ENCODE data around the gene TIE1. TPM values are rescaled to one million over a fixed set of nuclear protein-coding genes. Genes with fewer than 3 reads are reported as not detected.

Gene TIE1
- total and polyA plus RNA-seq, 2 donors (not counting 3 experiments of a cell fraction or from before 2014, with no cell fraction given), result 531 to 620 TPM

DNA sequence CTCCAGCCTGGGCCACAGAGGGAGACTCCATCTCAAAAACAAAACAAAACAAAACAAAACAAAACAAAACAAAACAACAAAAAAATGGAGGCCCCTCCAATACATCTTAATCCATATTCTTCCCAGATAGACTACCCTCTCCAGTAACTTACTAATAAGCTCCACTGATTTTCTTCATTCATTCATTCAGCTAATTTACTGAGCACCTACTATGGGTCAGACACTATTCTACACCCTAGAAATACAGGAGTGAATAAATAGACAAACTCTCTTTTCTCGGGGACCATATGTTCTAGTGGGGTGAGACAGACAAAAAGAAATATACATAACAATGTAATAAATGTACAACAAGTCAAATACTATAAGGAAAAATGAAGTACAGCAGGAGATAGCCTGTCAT lies 50.2 kb downstream of the TIE1 start:
- Histone ChIP-seq H3K9me3 (replicated peaks; ENCODE audit: control insufficient read depth, insufficient read depth, low read length) (no peaks in the 10 kb centered on the region), H3K4me1 (ENCODE audit: control insufficient read depth, extremely low read depth, insufficient read depth, low read length) (peaks cover 3% of the 10 kb centered on the region), H3K27me3 (ENCODE audit: control insufficient read depth in 2 of 2, insufficient read depth in 2 of 2, low read length in 2 of 2) (no peaks in the 10 kb centered on the region), H3K4me3 (replicated peaks in 1 of 3; ENCODE audit: insufficient read depth in 1 of 3, low read depth in 1 of 3, low read length in 3 of 3) (no peak overlapping the region), H2AFZ (ENCODE audit: low read depth, low read length) (no peak overlapping the region), H4K20me1 (replicated peaks; ENCODE audit: control insufficient read depth, extremely low read depth, insufficient read depth, low read length) (no peaks in the 10 kb centered on the region), H3K9me1 (replicated peaks; ENCODE audit: control insufficient read depth, extremely low read depth, insufficient read depth, low read length) (no peaks in the 10 kb centered on the region), H3K9ac (replicated peaks; ENCODE audit: extremely low read depth, insufficient read depth, low read length) (no peak overlapping the region), H3K4me2 (ENCODE audit: insufficient read depth, low read length) (no peak overlapping the region), H3K79me2 (ENCODE audit: control insufficient read depth, insufficient read depth, low read length) (no peaks in the 10 kb centered on the region), H3K27ac (ENCODE audit: insufficient read depth, low read depth, low read length) (no peak overlapping the region), H3K36me3 (ENCODE audit: control insufficient read depth in 2 of 2, extremely low read depth in 1 of 2, insufficient read depth in 2 of 2, low read length in 2 of 2) (no peaks in the 10 kb centered on the region)
- no peak for TF ChIP-seq EZH2 (IDR thresholded peaks at IDR 0.05; ENCODE audit: borderline replicate concordance, low read depth, low read length, severe bottlenecking)
- TF ChIP-seq, protein P1, sequence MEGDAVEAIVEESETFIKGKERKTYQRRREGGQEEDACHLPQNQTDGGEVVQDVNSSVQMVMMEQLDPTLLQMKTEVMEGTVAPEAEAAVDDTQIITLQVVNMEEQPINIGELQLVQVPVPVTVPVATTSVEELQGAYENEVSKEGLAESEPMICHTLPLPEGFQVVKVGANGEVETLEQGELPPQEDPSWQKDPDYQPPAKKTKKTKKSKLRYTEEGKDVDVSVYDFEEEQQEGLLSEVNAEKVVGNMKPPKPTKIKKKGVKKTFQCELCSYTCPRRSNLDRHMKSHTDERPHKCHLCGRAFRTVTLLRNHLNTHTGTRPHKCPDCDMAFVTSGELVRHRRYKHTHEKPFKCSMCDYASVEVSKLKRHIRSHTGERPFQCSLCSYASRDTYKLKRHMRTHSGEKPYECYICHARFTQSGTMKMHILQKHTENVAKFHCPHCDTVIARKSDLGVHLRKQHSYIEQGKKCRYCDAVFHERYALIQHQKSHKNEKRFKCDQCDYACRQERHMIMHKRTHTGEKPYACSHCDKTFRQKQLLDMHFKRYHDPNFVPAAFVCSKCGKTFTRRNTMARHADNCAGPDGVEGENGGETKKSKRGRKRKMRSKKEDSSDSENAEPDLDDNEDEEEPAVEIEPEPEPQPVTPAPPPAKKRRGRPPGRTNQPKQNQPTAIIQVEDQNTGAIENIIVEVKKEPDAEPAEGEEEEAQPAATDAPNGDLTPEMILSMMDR (IDR thresholded peaks at IDR 0.05; ENCODE audit: extremely low read depth in 1 of 2, insufficient read depth in 1 of 2, low read depth in 1 of 2, low read length in 2 of 2), result no peak
- TF ChIP-seq POLR2AphosphoS5 (IDR thresholded peaks at IDR 0.05; ENCODE audit: insufficient read depth, low read depth, low read length), result no peak
- no peak for TF ChIP-seq GATA2 (IDR thresholded peaks at IDR 0.05; ENCODE audit: insufficient read depth, insufficient read length, low read depth, low read length)
- no peak for TF ChIP-seq FOS (IDR thresholded peaks at IDR 0.05; ENCODE audit: borderline replicate concordance, insufficient read depth, low read length)
- TF ChIP-seq, protein P2, sequence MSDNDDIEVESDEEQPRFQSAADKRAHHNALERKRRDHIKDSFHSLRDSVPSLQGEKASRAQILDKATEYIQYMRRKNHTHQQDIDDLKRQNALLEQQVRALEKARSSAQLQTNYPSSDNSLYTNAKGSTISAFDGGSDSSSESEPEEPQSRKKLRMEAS (IDR thresholded peaks at IDR 0.05; ENCODE audit: insufficient read depth, insufficient read length), result no peak
- TF ChIP-seq JUN (IDR thresholded peaks at IDR 0.05; ENCODE audit: borderline replicate concordance, insufficient read depth, insufficient read length, low read depth), result no peak
- no peak for TF ChIP-seq POLR2A (IDR thresholded peaks at IDR 0.05; ENCODE audit: low read depth, low read length)
- TF ChIP-seq MYC (IDR thresholded peaks at IDR 0.05; ENCODE audit: low read depth, low read length), result no peak
- dilution Hi-C loops (cut with MboI; ENCODE audit: extremely low pct_ligation_motif_present, low sequenced_read_pairs) (no loop called here), intact Hi-C loops (cut with micrococcal nuclease) (no loop called here)
- BruUV-seq (replicated peaks), result no TSS peak
- no peak for FAIRE-seq
- ChIA-PET POLR2A (no interaction called here), CTCF (no interaction called here)
- DNase-seq (ENCODE audit: low read depth, low spot score), result no peak
